Tibial nerve (tissue), 4 donors: ENCODE measurements around the gene PRKCZ. TPM values are rescaled to one million over a fixed set of nuclear protein-coding genes. Genes with fewer than 3 reads are reported as not detected.

Experiments
- DNase-seq, 2 donors: peaks; one replicate each; pipeline ENCODE4 v3.0.0-alpha.2; 2019; ENCODE audit warnings: low spot score in 2 of 2
- H3K27ac ChIP-seq, 4 donors: fragments of 200-600 bp; sonication (generic) in 3 of 4; one replicate each; pipeline ENCODE4 v1.5.1; 2017 to 2019; ENCODE audit warnings: mild to moderate bottlenecking in 1 of 4
- H3K27me3 ChIP-seq, 2 donors: fragments of 200-600 bp; sonication (generic) in 1 of 2; one replicate each; pipeline versions ENCODE4 v1.5.1 to v1.6.0; 2017 to 2019
- H3K36me3 ChIP-seq, 3 donors: fragments of 200-600 bp; sonication (generic); one replicate each; pipeline ENCODE4 v1.5.1; 2018 to 2019
- H3K4me1 ChIP-seq, 4 donors: fragments of 200-600 bp; sonication (generic) in 3 of 4; one replicate each; pipeline ENCODE4 v1.5.1; 2017 to 2019
- H3K4me3 ChIP-seq, 4 donors: fragments of 200-600 bp; sonication (generic) in 3 of 4; one replicate each; pipeline ENCODE4 v1.5.1; 2017 to 2019; ENCODE audit warnings: mild to moderate bottlenecking in 1 of 4, moderate library complexity in 1 of 4
- H3K9me3 ChIP-seq, 4 donors: fragments of 200-600 bp; sonication (generic) in 3 of 4; one replicate each; pipeline ENCODE4 v1.5.1; 2017 to 2019
- EP300 ChIP-seq, 2 donors: sonication (generic); formaldehyde crosslinking; IDR thresholded peaks; one replicate each; pipeline ENCODE4 v1.6.1; 2017; ENCODE audit warnings: antibody characterized with exemption in 2 of 2, mild to moderate bottlenecking in 1 of 2
- POLR2A ChIP-seq, 2 donors: fragments of 450-650 bp; IDR thresholded peaks; one replicate each; pipeline ENCODE4 v1.6.1; 2017; ENCODE audit warnings: antibody characterized with exemption in 2 of 2, mild to moderate bottlenecking in 2 of 2, moderate library complexity in 2 of 2
- WGBS, 2 donors: methylation state at CpG; one replicate each; pipeline ENCODE4 v1.1.5; 2018; 5-methylcytosine and 5-hydroxymethylcytosine counted together
- total RNA-seq, 4 donors: library from RNA; depleted of rRNA; stranded (reverse); fragments of >200 nt; gene quantifications; one replicate each; pipeline ENCODE4 v1.1.0, GENCODE V29; 2016
- TF ChIP-seq, protein P1 (sequence below), 5 experiments: fragments of 200-600 bp in 3 of 5; fragments of 450-650 bp in 2 of 5; sonication (generic) in 3 of 5; IDR thresholded peaks; one replicate each; pipeline ENCODE4 v1.5.1; 2016 to 2019; ENCODE audit warnings: antibody characterized with exemption in 5 of 5, mild to moderate bottlenecking in 3 of 5, moderate library complexity in 2 of 5

Gene PRKCZ
- total RNA-seq, 4 donors from 2014 or later: 2.0 to 3.9 (median 2.8) TPM

DNA sequence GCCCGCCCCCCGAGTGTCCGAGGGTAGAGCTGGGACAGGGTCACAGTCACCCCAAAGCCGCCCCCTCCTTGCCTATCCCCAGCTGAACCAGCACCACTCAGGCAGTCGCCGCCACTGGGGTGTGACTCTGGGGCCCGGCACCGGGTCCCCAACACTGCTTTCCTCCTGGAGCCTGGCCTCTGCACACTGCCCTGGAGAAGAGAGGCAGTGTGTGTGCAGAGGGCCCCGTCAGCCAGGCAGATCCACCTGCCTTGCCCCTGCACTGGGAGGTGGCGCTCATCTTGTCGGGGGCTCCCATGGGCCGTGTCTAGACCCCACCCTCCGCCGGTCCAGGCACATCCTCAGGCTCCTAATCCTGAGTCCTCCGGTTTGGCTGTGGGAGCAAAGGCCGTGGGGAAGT lies 128.7 kb downstream of the PRKCZ start:
- peaks cover 0 to 10% (median 0%) of the 10 kb centered on the region in 3 donors for H3K36me3 ChIP-seq
- no peaks in the 10 kb centered on the region for H3K9me3 ChIP-seq
- peaks cover 0 to 18% (median 0%) of the 10 kb centered on the region in 4 donors for H3K4me1 ChIP-seq
- H3K4me3 ChIP-seq: no peak overlapping the region
- DNase-seq: no peak
- H3K27ac ChIP-seq: no peak overlapping the region
- H3K27me3 ChIP-seq: no peaks in the 10 kb centered on the region
- no peak for TF ChIP-seq EP300 (IDR thresholded peaks at IDR 0.05)
- TF ChIP-seq, protein P1, sequence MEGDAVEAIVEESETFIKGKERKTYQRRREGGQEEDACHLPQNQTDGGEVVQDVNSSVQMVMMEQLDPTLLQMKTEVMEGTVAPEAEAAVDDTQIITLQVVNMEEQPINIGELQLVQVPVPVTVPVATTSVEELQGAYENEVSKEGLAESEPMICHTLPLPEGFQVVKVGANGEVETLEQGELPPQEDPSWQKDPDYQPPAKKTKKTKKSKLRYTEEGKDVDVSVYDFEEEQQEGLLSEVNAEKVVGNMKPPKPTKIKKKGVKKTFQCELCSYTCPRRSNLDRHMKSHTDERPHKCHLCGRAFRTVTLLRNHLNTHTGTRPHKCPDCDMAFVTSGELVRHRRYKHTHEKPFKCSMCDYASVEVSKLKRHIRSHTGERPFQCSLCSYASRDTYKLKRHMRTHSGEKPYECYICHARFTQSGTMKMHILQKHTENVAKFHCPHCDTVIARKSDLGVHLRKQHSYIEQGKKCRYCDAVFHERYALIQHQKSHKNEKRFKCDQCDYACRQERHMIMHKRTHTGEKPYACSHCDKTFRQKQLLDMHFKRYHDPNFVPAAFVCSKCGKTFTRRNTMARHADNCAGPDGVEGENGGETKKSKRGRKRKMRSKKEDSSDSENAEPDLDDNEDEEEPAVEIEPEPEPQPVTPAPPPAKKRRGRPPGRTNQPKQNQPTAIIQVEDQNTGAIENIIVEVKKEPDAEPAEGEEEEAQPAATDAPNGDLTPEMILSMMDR (IDR thresholded peaks at IDR 0.05): no peak
- TF ChIP-seq POLR2A (IDR thresholded peaks at IDR 0.05): no peak
- 81 to 91% methylated on average over 11 to 15 of the region's 16 CpGs for WGBS, 2 donors

DNA sequence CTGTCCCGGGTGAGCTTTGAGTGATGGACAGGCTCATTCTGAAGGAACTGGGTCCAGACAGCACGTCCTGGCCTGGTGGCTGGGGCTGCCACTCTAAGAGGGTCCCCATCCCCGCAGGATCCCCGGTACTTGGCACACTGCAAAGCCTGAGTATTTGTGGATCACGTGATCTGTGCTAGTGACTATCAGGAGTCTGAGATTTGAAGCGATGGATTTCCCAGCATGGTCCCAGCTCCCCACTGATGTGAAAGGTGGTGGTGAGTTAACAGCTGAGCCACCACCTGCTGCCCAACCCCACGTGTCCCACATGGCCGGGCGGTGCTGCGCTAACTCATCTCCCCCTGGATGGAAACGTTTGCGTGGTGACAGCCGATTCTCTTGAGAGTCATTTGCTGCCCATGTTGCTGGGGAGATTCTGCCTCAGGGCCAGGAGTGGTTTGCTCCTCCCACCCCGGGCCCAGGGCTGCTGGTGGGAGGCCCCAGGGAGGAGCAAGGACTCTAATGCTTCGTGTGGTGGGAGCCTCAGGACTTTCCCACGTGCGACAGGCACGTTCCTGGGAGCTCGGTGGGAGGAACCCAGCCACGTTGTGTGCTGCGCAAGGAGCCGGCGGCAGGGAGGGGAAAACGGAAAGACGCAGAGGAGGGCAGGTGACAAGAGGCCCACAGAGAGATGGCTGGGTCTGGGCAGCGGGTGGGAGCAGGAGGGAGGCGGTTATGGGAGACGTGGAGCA lies 129.2 kb downstream of the PRKCZ start:
- no peak for DNase-seq
- H3K27me3 ChIP-seq: no peaks in the 10 kb centered on the region
- H3K4me1 ChIP-seq: peaks cover 0 to 12% (median 0%) of the 10 kb centered on the region in 4 donors
- H3K36me3 ChIP-seq: peaks cover 0 to 16% (median 0%) of the 10 kb centered on the region in 3 donors
- TF ChIP-seq POLR2A (IDR thresholded peaks at IDR 0.05): no peak
- TF ChIP-seq, protein P1 (IDR thresholded peaks at IDR 0.05): no peak
- H3K4me3 ChIP-seq: no peak overlapping the region
- H3K27ac ChIP-seq: no peak overlapping the region
- 65 to 67% methylated on average over 21 to 27 of the region's 28 CpGs for WGBS, 2 donors
- H3K9me3 ChIP-seq: no peaks in the 10 kb centered on the region

DNA sequence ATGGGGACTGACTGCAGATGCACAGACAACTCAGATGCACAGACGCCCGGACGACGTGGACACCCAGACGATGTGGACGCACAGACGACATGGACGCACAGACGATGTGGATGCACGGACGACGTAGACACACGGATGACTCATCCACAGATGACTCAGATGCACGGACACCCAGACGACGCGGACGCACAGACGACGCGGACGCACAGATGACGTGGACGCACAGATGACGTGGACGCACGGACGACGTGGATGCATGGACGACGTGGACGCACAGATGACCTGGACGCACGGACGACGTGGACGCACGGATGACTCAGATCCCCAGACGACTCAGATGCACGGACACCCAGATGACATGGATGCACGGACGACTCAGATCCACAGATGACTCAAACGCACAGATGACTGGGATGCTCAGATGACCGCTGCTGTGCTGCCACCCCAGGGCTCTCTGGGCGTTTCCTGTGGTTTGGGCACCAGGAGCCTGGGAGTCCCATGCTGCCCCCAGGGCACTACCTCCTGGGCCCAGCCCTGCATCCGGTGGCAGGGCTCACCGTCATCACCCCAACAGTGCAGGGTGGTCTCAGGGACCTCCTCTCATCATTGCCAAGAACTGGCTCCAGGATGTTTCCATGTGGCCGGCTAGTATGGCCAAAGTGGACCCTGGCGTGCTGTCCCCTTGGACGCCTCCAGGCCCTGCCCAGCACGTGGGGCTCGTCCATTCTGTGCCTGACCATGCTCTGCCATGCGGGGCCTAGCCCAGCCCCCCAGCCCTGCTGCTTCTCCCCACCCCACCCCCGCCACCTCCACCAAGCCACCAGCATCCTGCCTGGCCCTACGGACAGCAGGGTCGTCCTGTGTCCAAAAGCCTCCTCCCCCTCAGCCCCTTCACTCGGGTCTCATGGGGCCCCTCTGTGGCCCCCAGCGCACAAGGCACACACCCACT lies 130.4 kb downstream of the PRKCZ start:
- H3K36me3 ChIP-seq: peaks cover 0 to 27% (median 7%) of the 10 kb centered on the region in 3 donors
- H3K4me1 ChIP-seq: peaks cover 0 to 5% (median 0%) of the 10 kb centered on the region in 4 donors
- H3K27ac ChIP-seq: no peak overlapping the region
- H3K9me3 ChIP-seq: no peaks in the 10 kb centered on the region
- no peak for DNase-seq
- no peaks in the 10 kb centered on the region for H3K27me3 ChIP-seq
- TF ChIP-seq POLR2A (IDR thresholded peaks at IDR 0.05) (no peak), EP300 (IDR thresholded peaks at IDR 0.05) (no peak)
- TF ChIP-seq, protein P1 (IDR thresholded peaks at IDR 0.05): no peak
- 85 to 88% methylated on average over 48 to 58 of the region's 58 CpGs for WGBS, 2 donors
- no peak overlapping the region for H3K4me3 ChIP-seq

DNA sequence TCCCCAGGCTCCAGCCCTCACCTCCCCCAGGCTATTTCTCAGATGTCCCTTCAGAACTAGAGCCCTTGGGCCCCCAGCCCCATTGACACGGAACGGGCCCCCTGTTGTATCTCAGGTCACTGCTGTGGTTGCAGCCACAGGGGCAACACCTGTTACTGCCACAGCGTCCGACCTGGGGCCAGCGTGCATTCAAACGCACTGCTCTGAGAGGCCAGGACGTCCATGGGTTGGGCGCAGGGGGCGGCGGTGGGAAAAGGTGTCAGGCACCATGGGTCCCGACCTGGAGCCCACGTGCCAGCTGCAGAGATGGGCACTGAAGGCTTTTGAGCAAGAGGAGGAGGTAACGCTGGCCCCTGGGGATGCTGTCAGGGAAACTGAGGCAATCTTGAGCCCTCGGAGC lies 131.1 kb downstream of the PRKCZ start:
- DNase-seq: no peak
- no peak overlapping the region for H3K27ac ChIP-seq
- peaks cover 0 to 34% (median 7%) of the 10 kb centered on the region in 3 donors for H3K36me3 ChIP-seq
- WGBS, 2 donors: 85 to 90% methylated on average over 14 of the region's 14 CpGs
- no peaks in the 10 kb centered on the region for H3K4me1 ChIP-seq
- TF ChIP-seq POLR2A (IDR thresholded peaks at IDR 0.05) (no peak), EP300 (IDR thresholded peaks at IDR 0.05) (no peak)
- TF ChIP-seq, protein P1 (IDR thresholded peaks at IDR 0.05): no peak
- H3K9me3 ChIP-seq: no peaks in the 10 kb centered on the region
- no peaks in the 10 kb centered on the region for H3K27me3 ChIP-seq
- H3K4me3 ChIP-seq: no peak overlapping the region
